ENCODE results near the gene GBA3.

DNA sequence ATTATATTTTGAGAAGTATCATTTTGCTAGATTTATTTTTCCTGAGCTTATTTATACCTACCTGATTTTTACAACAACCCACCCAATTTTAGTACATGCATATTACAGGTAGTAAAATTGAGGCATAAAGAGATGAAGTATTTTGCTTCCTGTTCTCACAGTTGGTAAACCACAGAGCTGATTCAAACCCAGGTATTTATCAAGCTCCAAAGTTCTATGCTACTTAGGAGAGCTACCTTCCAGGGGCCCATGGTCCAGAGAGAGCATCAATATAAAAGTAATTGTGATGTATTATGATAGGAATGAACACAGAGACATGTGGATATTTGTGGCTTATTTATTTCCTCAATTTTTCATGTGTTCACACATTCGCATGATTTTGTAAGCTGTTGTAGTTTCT is 20.2 kb upstream of the GBA3 start:
- TF ChIP-seq, protein P1, sequence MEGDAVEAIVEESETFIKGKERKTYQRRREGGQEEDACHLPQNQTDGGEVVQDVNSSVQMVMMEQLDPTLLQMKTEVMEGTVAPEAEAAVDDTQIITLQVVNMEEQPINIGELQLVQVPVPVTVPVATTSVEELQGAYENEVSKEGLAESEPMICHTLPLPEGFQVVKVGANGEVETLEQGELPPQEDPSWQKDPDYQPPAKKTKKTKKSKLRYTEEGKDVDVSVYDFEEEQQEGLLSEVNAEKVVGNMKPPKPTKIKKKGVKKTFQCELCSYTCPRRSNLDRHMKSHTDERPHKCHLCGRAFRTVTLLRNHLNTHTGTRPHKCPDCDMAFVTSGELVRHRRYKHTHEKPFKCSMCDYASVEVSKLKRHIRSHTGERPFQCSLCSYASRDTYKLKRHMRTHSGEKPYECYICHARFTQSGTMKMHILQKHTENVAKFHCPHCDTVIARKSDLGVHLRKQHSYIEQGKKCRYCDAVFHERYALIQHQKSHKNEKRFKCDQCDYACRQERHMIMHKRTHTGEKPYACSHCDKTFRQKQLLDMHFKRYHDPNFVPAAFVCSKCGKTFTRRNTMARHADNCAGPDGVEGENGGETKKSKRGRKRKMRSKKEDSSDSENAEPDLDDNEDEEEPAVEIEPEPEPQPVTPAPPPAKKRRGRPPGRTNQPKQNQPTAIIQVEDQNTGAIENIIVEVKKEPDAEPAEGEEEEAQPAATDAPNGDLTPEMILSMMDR (IDR thresholded peaks at IDR 0.05): no peak
- no peak for TF ChIP-seq POLR2A (IDR thresholded peaks at IDR 0.05)

All from right lobe of liver (tissue), 4 donors.